ENCODE data around the gene CACNG5.

Gene CACNG5

GRCh38 chr17:66791347-66791746, 43.6 kb upstream of the CACNG5 start:
- CTCF ChIA-PET = interaction anchor here (2.0 kb wide), 1 partner anchor 11 kb away, joined by 8 read pairs; no protein-coding TSS in a partner anchor
- POLR2A ChIA-PET = no interaction called here
- DNase-seq (ENCODE audit: extremely low spot score) = no peak
- TF ChIP-seq CTCF (IDR thresholded peaks at IDR 0.05; ENCODE audit: control extremely low read depth, extremely low read depth, low read depth, missing control alignments) = no peak

- no peak for DNase-seq (ENCODE audit: extremely low spot score)
- no peak for TF ChIP-seq CTCF (IDR thresholded peaks at IDR 0.05; ENCODE audit: control extremely low read depth, extremely low read depth, low read depth, missing control alignments)
- ChIA-PET POLR2A (no interaction called here), CTCF (interaction anchor here (0.6 to 1.4 kb wide), 2 partner anchors 30 to 169 kb away, joined by 3 read pairs; no protein-coding TSS in a partner anchor)
Observed at GRCh38 chr17:66793814-66794213, 41.1 kb upstream of the CACNG5 start.

GRCh38 chr17:66795486-66795885, 39.4 kb upstream of the CACNG5 start:
- CTCF ChIA-PET = interaction anchor here (1.3 kb wide), 1 partner anchor 33 kb away, joined by 3 read pairs; no protein-coding TSS in a partner anchor
- no peak for TF ChIP-seq CTCF (IDR thresholded peaks at IDR 0.05; ENCODE audit: control extremely low read depth, extremely low read depth, low read depth, missing control alignments)
- DNase-seq (ENCODE audit: extremely low spot score) = no peak
- POLR2A ChIA-PET = no interaction called here

- no peak for TF ChIP-seq CTCF (IDR thresholded peaks at IDR 0.05; ENCODE audit: control extremely low read depth, extremely low read depth, low read depth, missing control alignments)
- POLR2A ChIA-PET = no interaction called here
- CTCF ChIA-PET = no interaction called here
- no peak for DNase-seq (ENCODE audit: extremely low spot score)
Observed at GRCh38 chr17:66799849-66800537, 34.9 kb upstream of the CACNG5 start.

GRCh38 chr17:66803474-66803951, 31.4 kb upstream of the CACNG5 start:
- POLR2A ChIA-PET = no interaction called here
- TF ChIP-seq CTCF (IDR thresholded peaks at IDR 0.05; ENCODE audit: control extremely low read depth, extremely low read depth, low read depth, missing control alignments) = no peak
- no peak for DNase-seq (ENCODE audit: extremely low spot score)
- CTCF ChIA-PET = no interaction called here

GRCh38 chr17:66805567-66805966, 29.4 kb upstream of the CACNG5 start:
- CTCF ChIA-PET = no interaction called here
- TF ChIP-seq CTCF (IDR thresholded peaks at IDR 0.05; ENCODE audit: control extremely low read depth, extremely low read depth, low read depth, missing control alignments) = no peak
- POLR2A ChIA-PET = no interaction called here
- DNase-seq (ENCODE audit: extremely low spot score) = no peak

All from GM10248 (cell line).